Keratinocyte (primary cell): ENCODE measurements around the gene MPP1. TPM values are rescaled to one million over a fixed set of nuclear protein-coding genes. Genes with fewer than 3 reads are reported as not detected.
"Not testable (repeated sequence)": the region's sequence is repeated elsewhere in the genome, so short reads cannot be mapped to it uniquely, and the experiment has no call there.

Source experiments
- DNase-seq: peaks from one replicate; pipeline ENCODE4 v3.0.0-alpha.2; 2011; ENCODE audit warnings: low read depth, missing footprints, low spot score
- FAIRE-seq: peaks from 2 replicates; lab custom pipeline; 2011; peaks lifted over from hg19 to GRCh38; lab: Jason Lieb, UNC
- H2AFZ ChIP-seq: 2 replicates; pipeline ENCODE4 v1.6.0; 2012; ENCODE audit warnings: low read length, control low read depth, inconsistent platforms; ENCODE audit not compliant: control insufficient read depth
- H3K27ac ChIP-seq: 2 replicates; pipeline ENCODE4 v1.5.1; 2011; ENCODE audit warnings: low read length; ENCODE audit not compliant: control insufficient read depth, insufficient read depth
- H3K27me3 ChIP-seq: 3 replicates; pipeline ENCODE4 v1.6.0; 2011; ENCODE audit warnings: low read length; ENCODE audit not compliant: control insufficient read depth, insufficient read depth; ENCODE audit errors: extremely low read depth
- H3K36me3 ChIP-seq, 2 experiments: 2 replicates in 1 of 2; 3 replicates in 1 of 2; pipeline ENCODE4 v1.5.1; 2011; ENCODE audit warnings: low read length in 2 of 2, mild to moderate bottlenecking in 1 of 2; ENCODE audit not compliant: control insufficient read depth in 2 of 2, insufficient read depth in 2 of 2; ENCODE audit errors: extremely low read depth in 1 of 2
- H3K4me1 ChIP-seq: 3 replicates; pipeline ENCODE4 v1.5.1; 2011; ENCODE audit warnings: low read length; ENCODE audit not compliant: control insufficient read depth, insufficient read depth; ENCODE audit errors: extremely low read depth
- H3K4me2 ChIP-seq: 3 replicates; pipeline ENCODE4 v1.6.0; 2011; ENCODE audit warnings: low read depth, low read length; ENCODE audit not compliant: control insufficient read depth, insufficient read depth; ENCODE audit errors: extremely low read depth
- H3K4me3 ChIP-seq, 3 experiments: fragments of 200-600 bp in 1 of 3; sonication (generic) in 1 of 3; 2 replicates in 2 of 3; 3 replicates in 1 of 3; pipeline ENCODE4 v1.5.1; 2011 to 2016; ENCODE audit warnings: low read length in 3 of 3, mild to moderate bottlenecking in 3 of 3, control low read depth in 2 of 3, inconsistent platforms in 1 of 3, low read depth in 1 of 3, mixed read lengths in 1 of 3, mixed run types in 1 of 3, moderate library complexity in 1 of 3; ENCODE audit not compliant: control insufficient read depth in 2 of 3, insufficient read depth in 2 of 3; ENCODE audit errors: extremely low read depth in 1 of 3
- H3K79me2 ChIP-seq: 2 replicates; pipeline ENCODE4 v1.6.0; 2012; ENCODE audit warnings: low read length; ENCODE audit not compliant: control insufficient read depth, insufficient read depth
- H3K9ac ChIP-seq: 3 replicates; pipeline ENCODE4 v1.6.0; 2011; ENCODE audit warnings: low read length; ENCODE audit not compliant: control insufficient read depth, insufficient read depth; ENCODE audit errors: extremely low read depth
- H3K9me1 ChIP-seq: 3 replicates; pipeline ENCODE4 v1.6.0; 2011; ENCODE audit warnings: low read length; ENCODE audit not compliant: control insufficient read depth, insufficient read depth; ENCODE audit errors: extremely low read depth
- H3K9me3 ChIP-seq: 2 replicates; pipeline ENCODE4 v1.5.1; 2012; ENCODE audit warnings: low read depth, low read length; ENCODE audit not compliant: control insufficient read depth
- H4K20me1 ChIP-seq: 3 replicates; pipeline ENCODE4 v1.6.0; 2011; ENCODE audit warnings: low read length; ENCODE audit not compliant: control insufficient read depth, insufficient read depth; ENCODE audit errors: extremely low read depth
- EZH2 ChIP-seq: IDR thresholded peaks from one replicate; pipeline ENCODE4 v1.6.1; 2012; ENCODE audit warnings: inconsistent platforms, mild to moderate bottlenecking, low read length, moderate library complexity
- dilution Hi-C: fragments of 300-500 bp; cut with MboI; formaldehyde crosslinking; loops from one replicate; pipeline ENCODE4 v1.7.0; 2020; ENCODE audit warnings: low sequenced_read_pairs; ENCODE audit not compliant: extremely low pct_ligation_motif_present
- polyA plus RNA-seq, 5 experiments: library from polyadenylated mRNA; depleted of rRNA in 3 of 5; stranded (reverse) in 3 of 5; stranded (forward) in 1 of 5; unstranded in 1 of 5; fragments of >200 nt; gene quantifications; 1 replicate in 1 of 5; 2 replicates in 3 of 5; 3 replicates in 1 of 5; pipeline versions ENCODE4 v1.2.1 to v1.2.3, GENCODE V29; 2011 to 2012; ENCODE audit warnings: missing spikeins in 2 of 5, low read depth in 1 of 5, low replicate concordance in 1 of 5
- TF ChIP-seq, protein P1 (sequence below), 3 experiments: IDR thresholded peaks in 1 of 3; conservative IDR thresholded peaks in 1 of 3; optimal IDR thresholded peaks in 1 of 3; 2 replicates in 2 of 3; 3 replicates in 1 of 3; pipeline versions ENCODE3 to v1.5.1; 2011; ENCODE audit warnings: low read length in 3 of 3, mild to moderate bottlenecking in 3 of 3, moderate library complexity in 2 of 3, control low read depth in 1 of 3, inconsistent platforms in 1 of 3; ENCODE audit not compliant: insufficient read depth in 2 of 3; ENCODE audit errors: extremely low read depth in 1 of 3

Gene MPP1
- polyA plus RNA-seq, 1 donor (not counting 4 experiments of a cell fraction or from before 2014, with no cell fraction given): 4.9 TPM

DNA sequence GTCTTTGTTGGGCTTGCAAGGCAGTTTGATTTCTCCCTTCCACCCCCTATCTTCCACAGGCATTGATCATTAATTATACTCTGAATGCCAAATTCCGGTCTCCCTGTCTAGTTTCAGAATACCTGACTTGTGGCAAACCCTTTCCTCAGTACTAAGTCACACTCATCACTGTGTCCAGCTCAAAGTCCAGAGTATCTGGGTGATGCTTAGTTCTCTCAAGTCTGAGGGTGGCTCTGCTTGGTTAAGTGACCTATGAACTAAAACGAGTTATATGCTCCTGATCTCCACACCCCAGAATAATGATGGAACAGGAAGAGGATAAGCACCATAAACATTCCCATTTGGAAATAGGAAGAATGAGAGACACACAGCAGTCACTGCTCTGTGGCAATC is 22.7 kb upstream of the MPP1 start:
- H3K79me2 ChIP-seq: no peaks in the 10 kb centered on the region
- no peak for FAIRE-seq
- H3K4me3 ChIP-seq: no peak overlapping the region
- DNase-seq: no peak
- TF ChIP-seq, protein P1, sequence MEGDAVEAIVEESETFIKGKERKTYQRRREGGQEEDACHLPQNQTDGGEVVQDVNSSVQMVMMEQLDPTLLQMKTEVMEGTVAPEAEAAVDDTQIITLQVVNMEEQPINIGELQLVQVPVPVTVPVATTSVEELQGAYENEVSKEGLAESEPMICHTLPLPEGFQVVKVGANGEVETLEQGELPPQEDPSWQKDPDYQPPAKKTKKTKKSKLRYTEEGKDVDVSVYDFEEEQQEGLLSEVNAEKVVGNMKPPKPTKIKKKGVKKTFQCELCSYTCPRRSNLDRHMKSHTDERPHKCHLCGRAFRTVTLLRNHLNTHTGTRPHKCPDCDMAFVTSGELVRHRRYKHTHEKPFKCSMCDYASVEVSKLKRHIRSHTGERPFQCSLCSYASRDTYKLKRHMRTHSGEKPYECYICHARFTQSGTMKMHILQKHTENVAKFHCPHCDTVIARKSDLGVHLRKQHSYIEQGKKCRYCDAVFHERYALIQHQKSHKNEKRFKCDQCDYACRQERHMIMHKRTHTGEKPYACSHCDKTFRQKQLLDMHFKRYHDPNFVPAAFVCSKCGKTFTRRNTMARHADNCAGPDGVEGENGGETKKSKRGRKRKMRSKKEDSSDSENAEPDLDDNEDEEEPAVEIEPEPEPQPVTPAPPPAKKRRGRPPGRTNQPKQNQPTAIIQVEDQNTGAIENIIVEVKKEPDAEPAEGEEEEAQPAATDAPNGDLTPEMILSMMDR (optimal IDR thresholded peaks at IDR 0.05 in 1 of 3, IDR thresholded peaks at IDR 0.05 in 1 of 3, conservative IDR thresholded peaks at IDR 0.05 in 1 of 3; ENCODE audit: extremely low read depth in 1 of 3, insufficient read depth in 2 of 3, low read length in 3 of 3): no peak
- no peak for TF ChIP-seq EZH2
- H4K20me1 ChIP-seq: no peaks in the 10 kb centered on the region
- dilution Hi-C loops: no loop called here
- peaks cover 4% of the 10 kb centered on the region for H3K4me1 ChIP-seq
- H3K9me3 ChIP-seq: no peaks in the 10 kb centered on the region
- H3K36me3 ChIP-seq: no peaks in the 10 kb centered on the region
- H3K9ac ChIP-seq: no peak overlapping the region
- no peak overlapping the region for H2AFZ ChIP-seq
- H3K4me2 ChIP-seq: no peak overlapping the region
- no peaks in the 10 kb centered on the region for H3K27me3 ChIP-seq
- H3K27ac ChIP-seq: no peak overlapping the region
- no peaks in the 10 kb centered on the region for H3K9me1 ChIP-seq

DNA sequence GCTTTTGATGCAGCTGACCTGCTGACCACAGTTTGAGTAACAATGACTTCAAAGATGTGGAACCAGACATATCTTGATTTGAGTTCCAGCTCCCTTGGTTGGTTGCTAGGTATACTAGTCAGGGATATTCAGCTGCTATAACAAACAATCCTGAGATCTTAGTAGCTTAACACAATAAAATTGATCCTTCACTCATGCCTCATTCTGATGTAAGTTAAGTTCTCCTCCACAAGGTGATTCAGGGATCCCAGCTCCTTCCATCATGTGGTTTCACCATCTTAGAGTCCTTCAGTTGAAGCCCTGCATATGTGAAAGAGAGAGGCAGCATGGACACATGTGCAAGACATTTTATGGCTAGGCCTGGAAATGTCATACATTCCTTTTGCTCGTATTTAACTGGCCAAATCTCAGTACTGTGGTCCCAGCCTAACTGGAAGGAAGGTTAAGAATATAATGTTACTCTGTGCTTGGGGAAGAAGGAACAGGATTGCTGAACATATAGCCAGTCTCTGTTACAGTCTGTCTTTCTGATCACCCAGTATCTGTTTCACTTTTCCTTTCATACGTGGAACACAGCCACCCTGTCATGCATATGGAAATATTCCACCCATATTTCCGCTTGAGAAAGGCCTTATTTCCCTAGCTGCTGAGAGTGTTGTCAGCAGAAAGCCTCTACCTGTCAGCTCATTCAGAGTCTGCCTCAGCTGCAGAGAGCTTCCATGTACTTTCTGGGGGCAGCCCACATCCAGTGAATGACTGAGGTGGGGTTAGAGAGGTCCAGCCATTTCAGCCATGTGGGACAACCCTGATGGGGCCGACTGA is 22.1 kb upstream of the MPP1 start:
- H3K9me1 ChIP-seq: no peaks in the 10 kb centered on the region
- DNase-seq (no peak), FAIRE-seq (no peak)
- H3K79me2 ChIP-seq: no peaks in the 10 kb centered on the region
- H2AFZ ChIP-seq: no peak overlapping the region
- H3K4me2 ChIP-seq: no peak overlapping the region
- no peaks in the 10 kb centered on the region for H3K27me3 ChIP-seq
- no peak overlapping the region for H3K27ac ChIP-seq
- no peaks in the 10 kb centered on the region for H3K9me3 ChIP-seq
- H3K4me1 ChIP-seq: peaks cover 4% of the 10 kb centered on the region
- H3K36me3 ChIP-seq: no peaks in the 10 kb centered on the region
- H3K4me3 ChIP-seq: no peak overlapping the region
- H4K20me1 ChIP-seq: no peaks in the 10 kb centered on the region
- dilution Hi-C loops: no loop called here
- no peak overlapping the region for H3K9ac ChIP-seq
- TF ChIP-seq, protein P1 (optimal IDR thresholded peaks at IDR 0.05 in 1 of 3, IDR thresholded peaks at IDR 0.05 in 1 of 3, conservative IDR thresholded peaks at IDR 0.05 in 1 of 3; ENCODE audit: extremely low read depth in 1 of 3, insufficient read depth in 2 of 3, low read length in 3 of 3): no peak
- TF ChIP-seq EZH2: no peak

DNA sequence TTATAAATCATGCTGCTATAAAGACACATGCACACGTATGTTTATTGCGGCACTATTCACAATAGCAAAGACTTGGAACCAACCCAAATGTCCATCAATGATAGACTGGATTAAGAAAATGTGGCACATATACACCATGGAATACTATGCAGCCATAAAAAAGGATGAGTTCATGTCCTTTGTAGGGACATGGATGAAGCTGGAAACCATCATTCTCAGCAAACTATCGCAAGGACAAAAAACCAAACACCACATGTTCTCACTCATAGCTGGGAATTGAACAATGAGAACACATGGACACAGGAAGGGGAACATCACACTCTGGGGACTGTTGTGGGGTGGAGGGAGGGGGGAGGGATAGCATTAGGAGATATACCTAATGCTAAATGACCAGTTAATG is 20.3 kb upstream of the MPP1 start:
- H3K9me3 ChIP-seq, H3K79me2 ChIP-seq, H3K27me3 ChIP-seq, H3K4me3 ChIP-seq, dilution Hi-C loops, H3K9ac ChIP-seq, H3K27ac ChIP-seq, DNase-seq, H3K4me2 ChIP-seq, H3K36me3 ChIP-seq, H3K4me1 ChIP-seq, H2AFZ ChIP-seq, H3K9me1 ChIP-seq, FAIRE-seq, H4K20me1 ChIP-seq: not testable (repeated sequence)
